SK-N-SH (cell line): ENCODE results near the gene RPS5. TPM values are rescaled to one million over a fixed set of nuclear protein-coding genes. Genes with fewer than 3 reads are reported as not detected.

Source experiments
- CTCF ChIA-PET: fragments of 300-600, 350-600 bp; formaldehyde crosslinking; extraction: SDS; loops from one replicate; lab custom pipeline; 2021; lab: Yijun Ruan, JAX
- POLR2A ChIA-PET: fragments of 350-600 bp; sonication (Branson Sonifier 250); formaldehyde crosslinking; extraction: SDS; loops from one replicate; lab custom pipeline; 2020; ENCODE audit warnings: antibody characterized with exemption, inconsistent platforms; lab: Yijun Ruan, JAX
- DNase-seq: peaks from one replicate; pipeline ENCODE4 v3.0.0; 2012
- H2AFZ ChIP-seq: fragments of 200-600 bp; sonication (generic); 2 replicates; pipeline ENCODE4 v1.8.1; 2016; ENCODE audit warnings: antibody characterized with exemption, mild to moderate bottlenecking, low read depth
- H3F3A ChIP-seq: fragments of 200-600 bp; sonication (generic); replicated peaks from 2 replicates; pipeline ENCODE3; 2016; ENCODE audit warnings: antibody characterized with exemption, mild to moderate bottlenecking; ENCODE audit not compliant: insufficient read depth
- H3K27ac ChIP-seq, 2 experiments: fragments of 200-500 bp in 1 of 2; fragments of 200-600 bp in 1 of 2; sonication (Bioruptor generic) in 1 of 2; sonication (generic), shearing (Covaris generic) in 1 of 2; 2 replicates each; pipeline versions ENCODE4 v1.5.1 to v1.6.1; 2014 to 2016; ENCODE audit warnings: low read depth in 2 of 2, inconsistent platforms in 1 of 2, low read length in 1 of 2, mild to moderate bottlenecking in 1 of 2, mixed read lengths in 1 of 2
- H3K27me3 ChIP-seq: fragments of 200-600 bp; sonication (generic), shearing (Covaris generic); 2 replicates; pipeline ENCODE4 v1.6.1; 2016; ENCODE audit warnings: mixed run types; ENCODE audit not compliant: insufficient read depth
- H3K36me3 ChIP-seq, 2 experiments: fragments of 200-500 bp in 1 of 2; fragments of 200-600 bp in 1 of 2; sonication (Bioruptor generic) in 1 of 2; sonication (generic) in 1 of 2; replicated peaks in 1 of 2; 2 replicates each; pipeline versions ENCODE3 to v1.5.1; 2014 to 2016; ENCODE audit warnings: low read length in 1 of 2, mild to moderate bottlenecking in 1 of 2; ENCODE audit not compliant: insufficient read depth in 2 of 2, control insufficient read depth in 1 of 2
- H3K4me1 ChIP-seq, 2 experiments: fragments of 200-500 bp in 1 of 2; fragments of 200-600 bp in 1 of 2; sonication (Bioruptor generic) in 1 of 2; sonication (generic), shearing (Covaris generic) in 1 of 2; 2 replicates each; pipeline versions ENCODE4 v1.5.1 to v1.6.1; 2014 to 2016; ENCODE audit warnings: low read depth in 1 of 2, low read length in 1 of 2, mixed run types in 1 of 2; ENCODE audit not compliant: insufficient read depth in 2 of 2, control insufficient read depth in 1 of 2
- H3K4me2 ChIP-seq: fragments of 200-600 bp; sonication (generic), shearing (Covaris generic); 2 replicates; pipeline ENCODE4 v1.6.1; 2017; ENCODE audit warnings: mixed run types
- H3K4me3 ChIP-seq, 2 experiments: fragments of 200-500 bp in 1 of 2; fragments of 200-600 bp in 1 of 2; sonication (Bioruptor generic) in 1 of 2; sonication (generic), shearing (Covaris generic) in 1 of 2; 2 replicates each; pipeline versions ENCODE4 v1.5.1 to v1.8.1; 2014 to 2016; ENCODE audit warnings: low read depth in 2 of 2, inconsistent platforms in 1 of 2, low read length in 1 of 2, mild to moderate bottlenecking in 1 of 2, mixed read lengths in 1 of 2, moderate library complexity in 1 of 2
- H3K79me2 ChIP-seq: fragments of 200-600 bp; sonication (generic); 2 replicates; pipeline ENCODE4 v1.8.1; 2017; ENCODE audit warnings: mild to moderate bottlenecking; ENCODE audit not compliant: insufficient read depth
- H3K9ac ChIP-seq: fragments of 200-600 bp; sonication (generic); 2 replicates; pipeline ENCODE4 v1.6.1; 2017; ENCODE audit warnings: mixed run types
- H3K9me2 ChIP-seq: fragments of 200-600 bp; sonication (generic); 2 replicates; pipeline ENCODE4 v1.6.1; 2017; ENCODE audit warnings: mixed run types
- H3K9me3 ChIP-seq: fragments of 200-600 bp; sonication (generic); 2 replicates; pipeline ENCODE4 v1.6.1; 2017; ENCODE audit warnings: mixed run types, mild to moderate bottlenecking, moderate library complexity
- H4K20me1 ChIP-seq: fragments of 200-600 bp; sonication (generic); 2 replicates; pipeline ENCODE4 v1.6.1; 2017; ENCODE audit warnings: mild to moderate bottlenecking, mixed run types; ENCODE audit not compliant: insufficient read depth
- CHD2 ChIP-seq: fragments of 150-350 bp; IDR thresholded peaks from 2 replicates; pipeline ENCODE4 v1.6.1; 2018; ENCODE audit warnings: low read length; ENCODE audit not compliant: partially characterized antibody
- ELF1 ChIP-seq: IDR thresholded peaks from 2 replicates; pipeline ENCODE4 v1.4.0; 2012
- EP300 ChIP-seq, 2 experiments: IDR thresholded peaks; 2 replicates each; pipeline versions ENCODE4 v1.4.0 to v1.6.1; 2012; ENCODE audit warnings: borderline replicate concordance in 1 of 2, low read depth in 1 of 2, low read length in 1 of 2
- FOXM1 ChIP-seq: IDR thresholded peaks from 2 replicates; pipeline ENCODE4 v1.4.0; 2012; ENCODE audit warnings: low read depth, mild to moderate bottlenecking
- GABPA ChIP-seq: IDR thresholded peaks from 2 replicates; pipeline ENCODE4 v1.4.0; 2012; ENCODE audit warnings: low read depth, mild to moderate bottlenecking
- GATA2 ChIP-seq: sonication (generic); formaldehyde crosslinking; IDR thresholded peaks from 2 replicates; pipeline ENCODE4 v1.5.0; 2020; ENCODE audit warnings: mild to moderate bottlenecking, missing genetic modification reagents
- IRF3 ChIP-seq: fragments of 150-350 bp; IDR thresholded peaks from 2 replicates; pipeline ENCODE4 v1.6.1; 2016; ENCODE audit warnings: mild to moderate bottlenecking, low read depth, low read length
- NFIC ChIP-seq: IDR thresholded peaks from 2 replicates; pipeline ENCODE4 v1.4.0; 2012; ENCODE audit warnings: borderline replicate concordance
- PBX3 ChIP-seq: IDR thresholded peaks from 2 replicates; pipeline ENCODE4; 2012
- RCOR1 ChIP-seq: fragments of 150-350 bp; IDR thresholded peaks from 2 replicates; pipeline ENCODE4 v1.6.1; 2017; ENCODE audit warnings: antibody characterized with exemption, low read length
- REST ChIP-seq: IDR thresholded peaks from 2 replicates; pipeline ENCODE4 v1.6.1; 2012; ENCODE audit warnings: mild to moderate bottlenecking, low read depth, low read length, moderate library complexity
- SMC3 ChIP-seq: IDR thresholded peaks from 2 replicates; pipeline ENCODE4 v1.6.1; 2012; ENCODE audit warnings: low read depth, low read length, improper control_type of control experiment
- TCF12 ChIP-seq: IDR thresholded peaks from 2 replicates; pipeline ENCODE4 v1.4.0; 2012
- TEAD4 ChIP-seq: IDR thresholded peaks from 2 replicates; pipeline ENCODE4 v1.4.0; 2012; ENCODE audit warnings: mild to moderate bottlenecking, borderline replicate concordance; ENCODE audit not compliant: insufficient read depth
- USF1 ChIP-seq: IDR thresholded peaks from 2 replicates; pipeline ENCODE4 v1.4.0; 2012; ENCODE audit warnings: low read depth, borderline replicate concordance
- ZBTB33 ChIP-seq: IDR thresholded peaks from 2 replicates; pipeline ENCODE4 v1.4.0; 2012; ENCODE audit warnings: low read depth, borderline replicate concordance
- WGBS: methylation state at CpG from one replicate; pipeline ENCODE4 v1.1.6; 2017; ENCODE audit warnings: low lambda C conversion rate; 5-methylcytosine and 5-hydroxymethylcytosine counted together
- polyA plus RNA-seq, 3 experiments: library from polyadenylated mRNA; depleted of rRNA; stranded (reverse); fragments of >200 nt; gene quantifications; 2 replicates each; pipeline ENCODE4 v1.2.3, GENCODE V29; 2012

Gene RPS5
- polyA plus RNA-seq, 1 of the 3 experiments (the other 2 are of a cell fraction), result 4,334 TPM

- ChIA-PET CTCF (interaction anchor here (2.2 kb wide), 1 partner anchor 120 kb away, joined by 7 read pairs; the partner anchor contains the start of gene ZBTB45), POLR2A (interaction anchor here (1.6 kb wide), 1 partner anchor 37 kb away, joined by 6 read pairs; the partner anchor contains the start of gene ZNF497)
- Histone ChIP-seq H4K20me1 (no peaks in the 10 kb centered on the region), H3K9ac (no peak overlapping the region), H3K9me3 (no peaks in the 10 kb centered on the region), H3K4me1 (peaks cover 6 to 20% of the 10 kb centered on the region in 2 experiments; a peak in 2 of 4 replicates), H3K79me2 (peaks cover 17% of the 10 kb centered on the region), H3K27ac (peak overlapping the region in 1 of 2 experiments; percentile 87; a peak in 2 of 4 replicates), H2AFZ (no peak overlapping the region), H3K4me3 (peak overlapping the region; percentile 66 to 83; a peak in 3 of 4 replicates), H3K36me3 (peaks cover 0 to 5% of the 10 kb centered on the region in 2 experiments), H3F3A (peaks cover 27% of the 10 kb centered on the region), H3K27me3 (no peaks in the 10 kb centered on the region), H3K9me2 (no peaks in the 10 kb centered on the region), H3K4me2 (peak overlapping the region; percentile 100)
- WGBS, result no CpG with 5 or more reads among the region's 3 CpGs
- DNase-seq, result no peak
- TF ChIP-seq TCF12 (no peak), ELF1 (no peak), FOXM1 (no peak), GABPA (no peak), RCOR1 (no peak), GATA2 (CRISPR knock-in tag) (no peak), USF1 (no peak), IRF3 (no peak), EP300 (IDR thresholded peaks at IDR 0.05; ENCODE audit: borderline replicate concordance in 1 of 2, low read depth in 1 of 2, low read length in 1 of 2) (no peak), REST (no peak), TEAD4 (no peak), NFIC (no peak), PBX3 (no peak), ZBTB33 (no peak), CHD2 (no peak), SMC3 (no peak)
Measured at GRCh38 chr19:58399903-58400302, 12.8 kb downstream of the RPS5 start.
